ENCODE measurements around the gene SDF2L1.
"Not testable (repeated sequence)": the region's sequence is repeated elsewhere in the genome, so short reads cannot be mapped to it uniquely, and the experiment has no call there.

The SDF2L1 gene

GRCh38 chr22:21641789-21642583 lies at the start of gene SDF2L1:
Gene SDF2L1, plus strand, starts transcription at chr22:21642302. Its CDS starts 35 bp downstream, at chr22:21642337.
- peak; percentile 94 for DNase-seq (ENCODE audit: low read depth, low spot score)
- H3K27ac ChIP-seq = peak within 1 kb of the TSS; percentile 13

- no peak for DNase-seq (ENCODE audit: low read depth, low spot score)
These were observed 49.7 kb upstream of the SDF2L1 start for GRCh38 chr22:21592422-21592821.

GRCh38 chr22:21593406-21594232 lies 48.5 kb upstream of the SDF2L1 start:
- H3K27ac ChIP-seq = no peak overlapping the region
- no peak for DNase-seq (ENCODE audit: low read depth, low spot score)

More at GRCh38 chr22:21592422-21592821, 49.7 kb upstream of the SDF2L1 start:
- H3K27ac ChIP-seq = no peak overlapping the region

GRCh38 chr22:21594865-21595452 lies 47.1 kb upstream of the SDF2L1 start:
- no peak for DNase-seq (ENCODE audit: low read depth, low spot score)
- no peak overlapping the region for H3K27ac ChIP-seq

GRCh38 chr22:21596356-21597135 lies 45.6 kb upstream of the SDF2L1 start:
- DNase-seq (ENCODE audit: low read depth, low spot score); H3K27ac ChIP-seq: not testable (repeated sequence)

- DNase-seq (ENCODE audit: low read depth, low spot score) = no peak
These were observed 43.8 kb upstream of the SDF2L1 start for GRCh38 chr22:21598302-21598701.

GRCh38 chr22:21599053-21599893 lies 42.8 kb upstream of the SDF2L1 start:
- H3K27ac ChIP-seq = no peak overlapping the region

More at GRCh38 chr22:21598302-21598701, 43.8 kb upstream of the SDF2L1 start:
- H3K27ac ChIP-seq = no peak overlapping the region

GRCh38 chr22:21602579-21602978 lies 39.5 kb upstream of the SDF2L1 start:
- no peak overlapping the region for H3K27ac ChIP-seq
- no peak for DNase-seq (ENCODE audit: low read depth, low spot score)

More at GRCh38 chr22:21599053-21599893, 42.8 kb upstream of the SDF2L1 start:
- no peak for DNase-seq (ENCODE audit: low read depth, low spot score)

GRCh38 chr22:21603973-21604372 lies 38.1 kb upstream of the SDF2L1 start:
- DNase-seq (ENCODE audit: low read depth, low spot score) = no peak
- no peak overlapping the region for H3K27ac ChIP-seq

- H3K27ac ChIP-seq = no peak overlapping the region
- no peak for DNase-seq (ENCODE audit: low read depth, low spot score)
These were observed 36.1 kb upstream of the SDF2L1 start for GRCh38 chr22:21605887-21606564.

- no peak for DNase-seq (ENCODE audit: low read depth, low spot score)
- no peak overlapping the region for H3K27ac ChIP-seq
These were observed 35.3 kb upstream of the SDF2L1 start for GRCh38 chr22:21606775-21607174.

- not testable (repeated sequence) for H3K27ac ChIP-seq; DNase-seq (ENCODE audit: low read depth, low spot score)
These were observed 32.4 kb upstream of the SDF2L1 start for GRCh38 chr22:21609556-21610157.

- no peak overlapping the region for H3K27ac ChIP-seq
- no peak for DNase-seq (ENCODE audit: low read depth, low spot score)
These were observed 30.7 kb upstream of the SDF2L1 start for GRCh38 chr22:21611210-21611977.

- DNase-seq (ENCODE audit: low read depth, low spot score) = no peak
- no peak overlapping the region for H3K27ac ChIP-seq
These were observed 29.2 kb upstream of the SDF2L1 start for GRCh38 chr22:21612858-21613257.

- DNase-seq (ENCODE audit: low read depth, low spot score) = no peak
- no peak overlapping the region for H3K27ac ChIP-seq
These were observed 28.4 kb upstream of the SDF2L1 start for GRCh38 chr22:21613553-21614233.

- H3K27ac ChIP-seq = no peak overlapping the region
- DNase-seq (ENCODE audit: low read depth, low spot score) = no peak
These were observed 26.4 kb upstream of the SDF2L1 start for GRCh38 chr22:21615731-21616130.

- H3K27ac ChIP-seq; DNase-seq (ENCODE audit: low read depth, low spot score): not testable (repeated sequence)
These were observed 24.8 kb upstream of the SDF2L1 start for GRCh38 chr22:21617337-21617736.

All from epithelial cell of prostate (primary cell).